ENCODE results near the gene NIPAL1.

NIPAL1 gene

DNA sequence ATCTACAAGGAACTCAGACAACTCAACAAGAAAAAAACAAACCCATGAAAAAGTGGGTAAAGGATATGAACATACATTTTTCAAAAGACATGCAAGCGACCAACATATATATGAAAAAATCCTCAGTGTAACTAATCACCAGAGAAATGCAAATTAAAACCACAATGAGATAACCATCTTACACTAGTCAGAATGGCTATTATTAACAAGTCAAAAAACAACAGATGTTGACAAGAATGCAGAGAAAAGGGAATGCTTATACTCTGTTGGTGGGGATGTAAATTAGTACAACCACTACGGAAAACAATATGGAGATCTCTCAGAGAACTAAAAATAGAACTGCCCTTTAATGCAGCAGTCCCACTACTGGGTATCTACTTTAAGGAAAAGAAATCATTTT lies 12.1 kb downstream of the NIPAL1 start:
- DNase-seq: no peak

DNA sequence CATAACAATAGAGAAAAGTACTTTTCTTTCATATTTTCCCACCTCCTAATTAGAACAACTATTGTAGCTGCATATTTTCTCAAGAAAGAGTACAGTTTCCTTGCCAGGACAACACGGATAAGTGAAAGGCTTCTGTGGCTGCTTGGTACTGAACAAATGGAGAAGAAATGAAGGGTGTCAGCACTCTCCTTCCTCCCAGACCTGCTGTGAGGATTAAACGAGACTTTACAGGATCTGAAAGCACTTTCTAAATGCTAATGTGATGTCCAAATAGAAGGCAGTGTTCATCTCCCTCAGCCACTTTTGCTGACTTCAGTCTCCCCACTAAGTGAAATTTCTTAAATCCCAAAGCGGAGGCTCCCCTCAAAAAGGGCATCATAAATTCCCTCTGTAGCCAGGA lies 13.9 kb downstream of the NIPAL1 start:
- DNase-seq: no peak

DNA sequence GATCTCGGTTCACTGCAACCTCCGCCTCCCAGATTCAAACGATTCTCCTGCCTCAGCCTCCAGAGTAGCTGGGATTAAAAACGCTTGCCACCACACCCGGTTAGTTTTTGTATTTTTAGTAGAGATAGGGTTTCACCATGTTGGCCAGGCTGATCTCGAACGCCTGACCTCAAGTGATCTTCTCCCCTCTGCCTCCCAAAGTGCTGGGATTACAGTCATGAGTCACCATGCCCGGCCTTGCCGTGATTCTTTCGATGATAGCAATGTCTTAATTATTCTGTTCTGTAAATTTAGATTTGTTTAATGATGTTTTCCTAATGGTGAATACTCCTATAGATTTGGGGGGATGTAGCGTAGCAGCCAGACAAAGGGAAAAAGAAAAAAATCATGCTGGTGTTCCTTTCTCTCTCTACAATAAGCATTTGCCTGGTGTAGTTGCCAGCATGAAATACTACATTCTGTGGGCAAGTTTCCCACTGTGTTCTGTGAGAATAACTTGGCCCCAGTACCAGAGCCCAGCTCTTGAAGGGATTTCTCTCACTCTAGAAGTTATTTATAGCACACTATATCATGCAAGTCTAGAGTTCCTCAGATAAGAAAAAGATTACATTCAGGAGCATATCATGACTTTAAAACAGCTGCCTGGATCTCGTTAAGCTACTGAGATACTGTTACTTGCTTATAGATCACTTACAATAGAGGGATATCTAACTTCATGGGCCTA lies 15.4 kb downstream of the NIPAL1 start:
- no peak for DNase-seq

GRCh38 chr4:48032721-48033120 lies 16.1 kb downstream of the NIPAL1 start:
- no peak for DNase-seq

DNA sequence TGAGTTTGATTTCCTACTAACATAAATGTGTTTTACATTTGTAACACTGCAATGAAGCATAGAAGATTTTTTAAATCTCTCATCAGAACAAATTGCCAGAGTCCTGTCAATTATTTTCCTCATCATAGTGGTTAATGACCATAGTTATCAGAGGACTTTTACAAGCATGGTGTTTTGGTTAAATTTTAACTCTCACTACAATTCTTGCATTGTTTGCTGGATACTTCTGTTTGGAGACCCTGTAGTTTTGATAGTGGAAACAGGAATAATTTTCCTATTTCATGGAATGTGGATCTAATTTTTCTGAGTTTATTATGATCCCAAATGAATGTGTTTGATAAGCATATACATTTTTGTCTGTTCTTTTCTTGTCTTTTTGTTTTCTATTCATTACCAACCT lies 16.8 kb downstream of the NIPAL1 start:
- DNase-seq: no peak

DNA sequence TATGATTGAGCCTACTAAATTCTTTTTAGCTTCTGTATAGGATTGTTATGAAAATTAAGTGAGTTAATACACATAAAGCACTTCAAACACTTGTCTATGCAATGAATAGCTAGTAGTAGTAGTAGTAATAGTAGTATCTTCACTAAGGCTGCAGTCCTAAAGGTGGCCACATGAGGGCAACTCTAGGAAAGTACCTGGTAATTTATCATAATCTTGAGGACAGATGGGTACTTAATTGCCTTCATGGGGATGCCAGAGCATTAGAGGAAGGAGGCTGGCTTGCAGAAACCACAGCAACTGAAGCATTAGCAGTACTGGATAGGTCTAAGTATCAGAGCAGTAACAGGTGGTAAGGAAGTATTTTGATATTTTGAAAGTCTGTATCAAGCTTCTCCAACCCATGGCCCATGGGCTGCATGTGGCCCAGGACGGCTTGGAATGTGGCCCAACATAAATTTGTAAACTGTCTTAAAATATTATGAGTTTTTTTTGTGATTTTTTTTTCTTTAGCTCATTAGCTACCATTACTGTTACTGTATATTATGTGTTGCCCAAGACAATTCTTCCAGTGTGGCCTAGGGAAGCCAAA lies 17.3 kb downstream of the NIPAL1 start:
- peak; percentile 50 for DNase-seq

- DNase-seq: no peak
Measured at GRCh38 chr4:48035952-48036351, 19.4 kb downstream of the NIPAL1 start.

GRCh38 chr4:48037117-48037462 lies 20.5 kb downstream of the NIPAL1 start:
- DNase-seq: no peak

GRCh38 chr4:48038666-48039065 lies 22.1 kb downstream of the NIPAL1 start:
- no peak for DNase-seq

DNA sequence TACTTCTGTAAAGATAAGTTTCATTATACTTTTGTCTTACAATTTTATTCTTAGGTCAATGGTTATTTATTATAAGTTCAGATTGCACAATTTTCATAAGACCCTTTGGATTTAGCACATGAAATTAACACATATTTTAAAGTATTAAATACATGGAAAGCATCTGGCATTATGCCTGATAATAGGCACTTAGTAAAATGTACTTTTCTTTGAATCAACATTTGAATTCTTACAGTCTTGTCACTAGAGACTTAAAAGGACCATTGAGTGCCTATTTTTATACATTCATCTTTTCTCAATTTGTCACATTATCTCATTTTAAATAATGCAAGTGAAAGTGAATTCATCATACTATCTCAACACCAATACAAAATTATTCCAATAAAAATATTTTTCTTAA lies 23.0 kb downstream of the NIPAL1 start:
- DNase-seq: no peak

DNA sequence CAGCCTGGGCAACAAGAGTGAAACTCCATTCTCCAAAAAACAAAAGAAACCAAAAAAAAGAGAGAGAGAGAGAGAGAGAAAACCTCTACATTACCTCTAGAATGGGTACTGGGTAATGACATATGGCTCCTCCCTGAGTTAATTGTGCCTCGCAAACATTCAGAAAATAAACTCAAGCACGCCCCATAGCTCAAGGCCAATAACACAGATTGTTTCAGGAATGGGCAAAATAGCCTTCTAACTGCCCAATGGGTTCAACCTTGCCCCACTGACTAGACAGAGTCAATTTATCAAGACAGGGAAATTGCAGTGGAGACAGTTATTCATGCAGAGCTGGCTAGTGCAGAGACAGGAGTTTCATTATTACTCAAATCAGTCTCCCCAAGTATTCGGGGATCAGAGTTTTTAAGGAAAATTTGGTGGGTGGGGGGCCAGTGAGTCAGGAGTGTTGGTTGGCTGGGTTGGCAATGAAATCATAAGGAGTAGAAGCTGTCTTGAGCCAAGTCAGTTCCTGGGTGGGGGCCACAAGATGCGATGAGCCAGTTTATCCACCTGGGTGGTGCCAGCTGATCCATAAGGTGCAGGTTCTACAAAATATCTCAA lies 25.1 kb downstream of the NIPAL1 start:
- no peak for DNase-seq

DNA sequence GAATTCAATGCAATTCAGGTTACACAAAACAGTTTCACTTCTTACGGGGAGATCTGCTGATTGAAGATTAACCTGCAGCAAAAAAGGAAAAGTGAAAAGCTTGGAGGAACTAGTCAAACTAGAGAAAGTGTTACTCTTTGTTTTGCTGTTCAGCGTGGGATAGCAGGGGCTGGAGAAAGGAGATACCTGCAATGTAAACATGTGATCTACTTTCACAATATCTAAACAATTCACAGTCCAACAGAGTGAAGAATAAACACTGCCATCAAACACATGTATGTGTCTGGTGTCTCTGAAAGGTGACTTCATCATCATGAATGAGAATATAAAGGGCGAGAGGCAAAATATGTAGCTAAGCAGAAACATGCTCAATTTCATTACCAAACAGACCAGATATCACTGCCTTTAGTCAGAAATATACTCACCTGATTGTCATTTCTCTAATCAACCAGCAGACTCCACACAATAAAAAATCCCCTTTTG lies 26.4 kb downstream of the NIPAL1 start:
- DNase-seq: no peak

GRCh38 chr4:48043504-48043903 lies 26.9 kb downstream of the NIPAL1 start:
- no peak for DNase-seq

DNA sequence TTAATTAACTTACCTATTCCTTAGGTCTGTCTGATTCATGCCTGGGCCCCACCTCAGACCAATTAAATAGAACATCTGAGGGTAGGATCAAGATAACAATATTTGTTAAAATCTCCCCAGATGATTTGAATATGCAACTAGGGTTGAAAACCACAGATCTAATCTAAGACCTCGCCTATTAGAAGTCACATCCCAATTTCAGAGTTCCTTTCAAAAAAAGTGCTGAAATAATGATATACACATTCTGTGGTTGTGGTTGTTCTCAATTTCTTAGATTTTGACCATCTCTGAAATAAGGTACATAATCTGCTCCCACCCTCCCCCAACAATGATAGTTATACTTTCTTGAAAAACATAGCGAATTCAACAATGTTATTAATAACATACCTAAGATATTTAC lies 27.7 kb downstream of the NIPAL1 start:
- no peak for DNase-seq

- no peak for DNase-seq
Measured at GRCh38 chr4:48046059-48046458, 29.5 kb downstream of the NIPAL1 start.

DNA sequence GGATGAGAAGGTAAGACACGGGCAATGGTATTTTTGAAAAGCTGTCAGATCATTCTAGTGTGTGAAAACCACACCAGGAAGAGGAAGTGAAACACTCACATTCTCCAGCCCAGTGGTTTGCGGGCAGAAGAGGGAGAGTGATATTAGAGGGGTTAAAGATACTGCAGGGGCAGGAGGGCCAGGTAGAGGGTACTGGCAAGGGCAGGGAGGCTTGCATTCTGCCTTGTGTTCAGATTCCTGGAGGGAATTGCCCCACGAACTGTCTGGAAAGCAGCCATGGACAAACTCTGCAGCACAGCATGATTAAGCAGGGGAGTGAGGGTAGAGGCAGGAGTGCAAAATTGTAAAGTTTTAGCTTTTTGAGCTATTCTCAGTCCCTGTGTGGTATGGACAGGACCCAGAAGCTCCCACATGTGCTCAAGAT lies 30.9 kb downstream of the NIPAL1 start:
- DNase-seq: peak; percentile 43

- DNase-seq: no peak
Measured at GRCh38 chr4:48047896-48048295, 31.3 kb downstream of the NIPAL1 start.

DNA sequence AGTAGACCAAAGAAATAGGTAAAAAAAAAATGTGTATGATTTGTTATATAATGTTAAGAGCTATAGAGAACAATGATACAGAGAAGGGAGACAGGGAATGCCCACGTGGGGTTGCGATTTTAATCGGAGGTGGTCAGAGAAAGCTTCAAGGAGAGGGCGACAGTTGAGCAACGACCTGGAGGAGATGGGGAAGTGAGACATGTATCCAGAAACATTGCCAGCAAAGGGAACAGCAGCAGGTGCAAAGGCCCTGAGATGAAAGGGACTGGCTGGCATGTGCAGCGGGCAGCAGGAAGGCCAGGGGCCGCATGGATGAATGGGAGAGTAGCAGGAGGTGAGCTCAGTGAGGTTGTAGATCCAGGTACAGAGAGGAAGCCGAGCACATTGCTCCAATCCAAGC lies 32.9 kb downstream of the NIPAL1 start:
- no peak for DNase-seq

DNA sequence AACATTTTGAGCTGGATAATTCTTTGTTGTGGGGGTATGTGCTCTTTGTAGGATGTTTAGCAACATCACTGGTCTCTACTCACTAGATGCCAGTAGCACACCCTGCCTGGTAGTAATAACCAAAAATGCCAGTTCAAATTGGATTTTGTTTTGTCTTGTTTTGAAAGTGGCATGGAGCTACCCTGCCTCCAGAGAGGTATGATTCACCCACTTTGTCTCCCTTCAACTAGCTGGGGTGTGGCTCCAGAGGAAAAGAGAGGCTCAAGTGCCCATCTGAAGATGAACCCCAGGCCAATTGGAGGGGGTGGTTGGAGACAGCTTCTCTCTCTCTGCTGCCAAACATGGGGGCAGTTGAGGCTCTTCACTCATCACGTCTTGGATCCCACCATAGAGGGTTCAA lies 34.5 kb downstream of the NIPAL1 start:
- no peak for DNase-seq

GRCh38 chr4:48058617-48059530 lies 42.3 kb downstream of the NIPAL1 start:
- no peak for DNase-seq

GRCh38 chr4:48064349-48064748 lies 47.8 kb downstream of the NIPAL1 start:
- no peak for DNase-seq

- no peak for DNase-seq
Measured at GRCh38 chr4:48065587-48066052, 49.0 kb downstream of the NIPAL1 start.

GRCh38 chr4:48067536-48067935 lies 51.0 kb downstream of the NIPAL1 start:
- DNase-seq: no peak
